Hypothalamus (tissue), 51 donors: ENCODE data around the gene KYNU.
"Not testable (repeated sequence)": the region's sequence is repeated elsewhere in the genome, so short reads cannot be mapped to it uniquely, and the experiment has no call there.

Experiments
- DNase-seq, 51 donors: peaks; one replicate each; lab custom pipeline; 2025; lab: John Stamatoyannopoulos, UW

Gene KYNU

DNA sequence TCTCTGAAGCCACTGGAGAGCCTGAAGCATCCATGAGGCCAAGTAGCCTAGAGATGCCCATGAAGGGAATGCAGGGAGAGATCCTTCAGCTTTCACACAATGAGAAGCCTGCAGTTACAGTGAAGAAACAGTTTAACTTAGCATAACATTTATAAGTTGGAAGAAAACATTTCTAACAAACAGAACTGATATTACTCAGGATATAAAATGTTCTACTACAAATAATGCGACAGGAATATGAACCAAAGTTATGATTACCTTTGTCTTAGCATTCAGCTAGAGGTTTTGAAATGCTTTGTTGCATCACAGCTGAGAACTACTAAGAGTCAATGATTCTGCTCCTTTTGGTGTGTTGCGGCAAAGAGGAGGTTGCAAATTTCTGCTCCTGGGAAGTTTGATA lies 6.9 kb upstream of the KYNU start:
- DNase-seq: no peak

DNA sequence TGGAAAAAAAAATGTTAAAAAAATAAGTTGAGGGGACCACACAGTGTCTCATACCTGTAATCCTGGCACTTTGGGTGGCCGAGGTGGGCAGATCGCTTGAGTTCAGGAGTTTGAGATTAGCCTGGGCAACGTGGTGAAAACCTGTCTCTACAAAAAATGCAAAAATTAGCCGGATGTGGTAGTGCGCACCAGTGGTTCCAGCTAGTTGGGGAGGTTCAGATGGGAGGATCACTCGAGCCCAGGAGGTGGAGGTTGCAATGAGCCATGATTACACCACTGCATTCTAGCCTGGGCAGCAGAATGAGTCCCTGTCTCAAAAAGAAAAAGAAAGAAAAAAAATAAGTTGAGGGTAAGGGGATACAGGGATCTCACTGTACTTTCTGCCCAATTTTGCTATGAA lies 6.1 kb upstream of the KYNU start:
- no peak for DNase-seq

DNA sequence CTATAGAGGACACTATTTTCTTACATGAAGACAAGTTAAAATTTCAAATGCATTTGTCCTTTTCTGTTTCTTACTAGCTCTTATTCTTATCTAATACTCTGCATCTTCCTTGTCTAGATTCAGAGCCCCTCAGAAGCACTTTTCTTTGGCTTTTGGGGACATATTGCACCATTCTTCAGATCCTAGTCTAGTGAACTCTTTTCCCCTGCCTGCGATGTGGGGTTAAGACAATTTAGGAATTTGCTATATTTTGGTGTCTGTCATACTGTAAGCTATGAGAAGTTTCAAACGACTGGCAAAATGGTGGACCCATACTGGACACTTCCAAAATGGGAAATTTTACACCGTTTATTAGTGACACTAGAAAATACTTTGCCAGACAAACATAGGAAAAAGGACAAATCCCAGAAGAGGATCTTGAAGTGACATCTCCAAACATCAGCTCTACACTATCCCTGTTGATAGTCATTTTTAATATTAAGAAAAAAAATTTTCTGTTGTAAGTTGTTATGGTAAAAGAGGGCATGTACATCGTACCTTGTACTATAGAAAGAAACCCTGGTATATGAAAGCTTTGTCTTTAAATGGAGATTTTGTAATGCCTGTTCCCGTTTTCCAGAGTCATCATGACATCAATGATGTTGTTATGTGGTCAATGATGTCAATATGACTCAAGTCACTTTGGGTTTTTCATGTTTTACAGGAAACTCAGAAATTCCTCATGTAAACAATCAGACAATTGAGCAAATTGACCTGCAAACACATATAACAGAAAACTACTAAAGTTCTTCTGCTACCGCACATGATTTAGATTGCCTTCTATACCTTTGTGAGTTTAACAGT lies 4.4 kb upstream of the KYNU start:
- DNase-seq: no peak

DNA sequence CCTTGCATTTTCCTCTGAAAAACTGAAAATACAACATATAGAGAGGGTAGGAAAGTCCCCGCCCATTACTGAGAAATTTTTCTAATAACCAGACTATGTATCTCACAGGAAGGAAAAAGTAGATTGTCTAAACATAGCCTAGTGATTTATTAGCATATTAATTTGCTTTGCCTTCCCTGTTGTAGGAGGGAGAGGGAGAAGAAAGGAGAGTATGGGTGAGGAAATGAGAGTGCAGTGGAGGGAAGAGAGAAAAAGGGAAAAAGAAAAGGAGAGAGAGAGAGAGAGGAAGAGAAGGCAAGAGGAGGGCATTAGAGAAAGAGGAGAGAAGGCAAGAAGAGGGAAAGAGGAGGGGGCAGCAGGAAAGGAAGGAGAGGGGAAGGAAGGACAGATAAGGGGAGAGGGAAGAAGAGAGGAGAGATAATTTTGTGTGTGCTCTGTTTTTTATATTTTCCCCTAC lies 3.6 kb upstream of the KYNU start:
- no peak for DNase-seq

DNA sequence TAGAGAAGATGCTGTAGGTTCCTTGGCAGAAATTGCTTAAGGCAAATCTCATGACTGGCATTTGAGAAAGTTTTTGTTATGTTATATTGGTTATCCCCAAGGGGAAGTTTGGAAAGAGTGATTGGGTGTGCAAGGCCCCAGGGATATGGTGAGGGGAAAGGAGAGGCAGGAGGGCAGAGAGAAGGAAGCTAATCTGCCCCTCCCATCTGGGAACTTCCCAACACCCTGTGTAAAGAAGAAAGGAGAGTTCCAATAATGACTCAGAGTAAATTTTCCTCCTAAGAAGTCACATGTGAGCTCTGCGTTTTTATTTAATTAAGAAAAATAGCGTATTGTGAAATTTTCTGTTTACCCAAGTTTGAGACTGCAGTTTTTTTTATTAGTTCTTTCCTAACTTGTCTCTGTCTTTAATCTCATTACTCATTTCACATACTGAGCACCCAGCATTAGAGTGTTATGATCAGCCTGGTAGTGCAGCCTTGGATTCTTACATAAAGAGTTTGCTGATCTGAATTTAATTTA lies 3.1 kb upstream of the KYNU start:
- no peak for DNase-seq

DNA sequence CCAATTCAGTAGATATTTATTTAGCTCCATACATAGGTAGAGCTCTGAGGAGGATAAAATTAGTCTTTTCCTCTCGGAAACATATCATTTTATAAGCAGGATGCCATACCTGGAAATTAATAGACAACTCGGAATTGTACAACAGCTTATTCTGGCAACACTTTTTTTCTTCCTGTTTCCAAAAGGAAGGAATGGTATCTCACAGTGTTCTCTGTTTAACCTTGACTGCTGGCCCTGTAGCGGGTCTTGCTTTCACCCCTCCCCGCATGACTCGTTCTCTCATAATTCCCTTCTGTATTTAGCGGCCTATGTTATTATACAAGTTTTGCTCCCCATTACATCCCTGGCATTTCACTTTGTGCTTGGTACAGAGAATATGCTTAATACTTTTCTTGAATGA lies 2.5 kb upstream of the KYNU start:
- DNase-seq: no peak

DNA sequence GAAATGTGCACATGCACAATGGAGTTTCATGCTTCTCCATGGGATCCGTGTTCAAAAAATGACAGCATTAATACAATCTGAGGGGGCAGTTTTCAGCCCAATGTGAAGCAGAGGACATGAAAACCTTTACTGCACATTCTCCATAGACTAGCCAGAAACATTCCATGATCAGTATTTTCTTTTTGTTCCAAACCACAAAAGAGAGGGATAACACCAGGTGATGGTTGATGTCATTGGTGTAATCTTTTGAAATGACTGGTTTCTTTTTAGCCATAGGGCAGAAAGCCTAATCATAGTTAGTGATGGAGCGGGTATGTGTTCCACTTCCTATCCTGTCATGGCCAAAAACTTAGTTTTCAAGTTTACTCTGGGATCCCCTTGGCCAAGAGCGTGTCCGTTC lies 1.8 kb upstream of the KYNU start:
- no peak for DNase-seq

DNA sequence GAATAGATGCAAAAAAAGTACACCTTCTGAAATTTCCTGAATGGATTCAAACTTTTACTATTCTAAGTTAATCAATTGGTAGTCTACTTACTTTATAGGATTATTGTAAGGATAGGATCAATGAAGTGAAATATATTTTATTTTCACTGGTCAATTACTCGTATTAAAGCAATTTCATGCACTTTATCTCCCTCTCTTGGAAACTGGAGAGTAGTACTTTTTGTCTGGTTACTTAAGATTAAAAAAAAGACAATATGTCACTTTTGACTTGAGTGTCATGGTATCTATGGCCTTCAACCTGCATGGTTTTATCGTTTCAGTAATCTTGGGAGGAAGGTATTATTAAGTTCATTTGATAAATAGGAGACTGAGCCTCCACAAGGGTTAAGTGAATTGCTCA lies 1.0 kb upstream of the KYNU start:
- no peak for DNase-seq

DNA sequence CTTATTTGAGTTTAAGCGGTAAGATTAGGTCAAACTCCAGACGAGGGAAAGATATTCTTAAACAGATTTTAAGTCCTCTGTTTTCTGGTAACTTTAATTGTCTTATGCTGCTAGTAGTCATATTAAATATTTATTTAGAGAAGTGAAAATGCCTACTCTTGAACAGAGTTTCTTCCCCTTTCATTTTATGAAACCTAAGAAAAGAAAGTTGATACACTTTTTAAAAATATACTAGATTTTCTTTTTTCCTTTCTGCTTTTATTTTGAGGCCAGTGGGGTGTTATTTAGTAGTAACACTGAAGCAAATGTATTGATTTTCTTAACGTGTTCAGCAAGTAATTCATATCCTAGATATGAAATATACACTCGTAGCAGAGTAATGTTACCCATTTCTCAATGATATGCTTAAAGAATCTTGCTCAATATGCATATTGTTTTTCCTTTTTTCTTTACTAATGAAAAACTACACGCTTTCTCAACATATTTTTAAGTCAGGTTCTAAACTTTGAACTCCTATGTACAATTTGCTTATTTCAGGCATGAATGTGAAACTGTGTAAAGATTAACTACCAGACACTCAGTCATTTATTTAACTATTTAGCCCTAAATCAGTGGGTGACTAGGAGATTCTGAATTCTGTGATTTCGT lies 691 bp downstream of the KYNU start:
- no peak for DNase-seq

DNA sequence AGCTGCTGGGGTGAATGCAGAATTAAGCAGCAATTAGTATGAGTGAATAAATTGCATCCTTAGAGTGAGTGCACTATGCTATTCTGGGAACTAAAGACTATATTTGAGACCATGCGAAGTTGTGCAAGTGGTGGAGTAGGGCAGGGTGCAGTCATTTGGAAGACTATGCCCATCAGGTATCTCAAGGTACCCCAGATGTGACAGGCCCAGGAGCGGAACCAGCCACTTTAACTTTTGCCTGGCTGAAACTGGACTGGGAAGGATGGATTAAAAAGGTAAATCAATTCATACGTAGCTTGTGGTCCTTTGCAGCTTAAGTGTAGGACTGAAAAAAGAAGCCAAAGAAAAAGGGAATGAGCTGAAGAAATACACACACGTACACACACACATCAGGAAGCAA lies 1.7 kb downstream of the KYNU start:
- no peak for DNase-seq

DNA sequence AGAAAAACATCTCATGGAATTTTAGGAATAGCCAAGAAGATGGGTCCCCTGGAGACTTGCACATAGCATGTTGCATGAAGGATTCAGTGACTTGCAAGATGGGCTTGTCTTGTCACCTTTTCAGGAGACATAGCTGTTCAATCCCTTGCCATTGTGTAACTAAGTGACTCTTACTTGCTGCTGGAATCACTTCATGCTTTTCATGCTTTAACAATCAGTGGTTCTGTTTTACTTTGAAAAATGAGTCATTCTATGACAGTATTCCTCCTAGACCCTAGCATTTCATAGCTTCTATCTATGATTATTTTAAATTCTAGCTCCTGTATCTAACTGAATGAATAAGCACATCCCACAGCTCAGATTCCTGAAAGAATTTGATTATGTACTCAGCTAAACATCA lies 2.8 kb downstream of the KYNU start:
- DNase-seq: peak in 1 of 51 donors; percentile 36

DNA sequence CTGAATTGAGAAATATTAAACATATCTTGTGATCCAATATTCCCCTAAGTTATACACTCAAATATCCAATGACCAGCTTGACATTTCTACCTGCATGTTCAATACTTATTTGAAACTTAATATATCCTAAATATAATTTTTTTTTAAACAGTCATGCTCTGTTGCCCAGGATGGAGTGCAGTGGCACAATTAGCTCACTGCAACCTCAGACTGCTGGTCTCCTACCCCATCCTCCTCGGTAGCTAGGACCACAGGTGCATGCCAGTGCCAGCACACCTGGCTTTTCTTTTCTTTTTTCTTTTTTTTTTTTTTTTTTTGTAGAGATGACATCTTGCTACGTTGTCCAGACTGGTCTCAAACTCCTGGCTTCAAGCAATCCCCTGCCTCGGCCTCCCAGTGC lies 4.2 kb downstream of the KYNU start:
- DNase-seq: no peak

DNA sequence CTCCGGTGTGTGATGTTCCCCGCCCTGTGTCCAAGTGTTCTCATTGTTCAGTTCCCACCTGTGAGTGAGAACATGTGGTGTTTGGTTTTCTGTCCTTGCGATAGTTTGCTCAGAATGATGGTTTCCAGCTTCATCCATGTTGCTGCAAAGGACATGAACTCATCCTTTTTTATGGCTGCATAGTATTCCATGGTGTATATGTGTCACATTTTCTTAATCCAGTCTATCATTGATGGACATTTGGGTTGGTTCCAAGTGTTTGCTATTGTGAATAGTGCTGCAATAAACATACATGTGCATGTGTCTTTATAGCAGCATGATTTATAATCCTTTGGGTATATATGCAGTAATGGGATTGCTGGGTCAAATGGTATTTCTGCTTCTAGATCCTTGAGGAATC lies 5.0 kb downstream of the KYNU start:
- not testable (repeated sequence) for DNase-seq

DNA sequence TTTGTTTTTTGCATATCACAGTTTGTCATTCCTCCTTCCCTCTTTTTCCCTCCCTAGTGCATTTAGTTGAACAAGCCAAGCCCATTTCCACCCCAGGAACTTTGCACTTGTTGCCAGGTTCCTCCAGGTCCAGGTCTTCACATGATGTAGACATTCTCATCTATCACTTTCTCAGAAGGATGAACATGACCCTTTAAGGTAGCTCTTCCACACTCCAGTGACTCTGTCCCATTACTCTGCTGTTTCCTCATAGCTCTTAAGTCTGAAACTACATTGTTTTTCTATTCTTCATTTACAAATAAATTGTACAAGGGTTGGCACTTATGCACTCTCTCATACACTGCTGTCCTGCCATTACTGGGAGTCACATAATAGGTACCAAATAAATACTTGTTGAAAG lies 6.1 kb downstream of the KYNU start:
- DNase-seq: no peak

DNA sequence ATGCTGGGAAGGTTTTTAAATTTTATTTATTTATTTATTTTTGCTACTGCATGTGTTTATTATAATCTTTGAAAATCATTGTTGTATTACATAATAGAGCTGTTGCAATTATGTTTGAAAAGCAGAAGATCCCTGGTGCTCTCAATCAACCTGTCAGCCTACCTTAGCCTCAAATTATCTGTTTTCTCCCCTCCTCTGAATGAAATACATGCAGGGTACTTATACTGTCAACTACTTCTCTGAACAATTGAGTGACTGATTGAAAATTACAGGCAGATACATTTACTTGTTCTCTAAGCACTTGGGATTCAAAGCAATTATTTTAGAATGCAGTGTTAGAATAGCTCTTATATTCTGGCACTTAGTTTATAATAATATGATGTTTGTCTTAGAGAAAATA lies 8.1 kb downstream of the KYNU start:
- DNase-seq: no peak

DNA sequence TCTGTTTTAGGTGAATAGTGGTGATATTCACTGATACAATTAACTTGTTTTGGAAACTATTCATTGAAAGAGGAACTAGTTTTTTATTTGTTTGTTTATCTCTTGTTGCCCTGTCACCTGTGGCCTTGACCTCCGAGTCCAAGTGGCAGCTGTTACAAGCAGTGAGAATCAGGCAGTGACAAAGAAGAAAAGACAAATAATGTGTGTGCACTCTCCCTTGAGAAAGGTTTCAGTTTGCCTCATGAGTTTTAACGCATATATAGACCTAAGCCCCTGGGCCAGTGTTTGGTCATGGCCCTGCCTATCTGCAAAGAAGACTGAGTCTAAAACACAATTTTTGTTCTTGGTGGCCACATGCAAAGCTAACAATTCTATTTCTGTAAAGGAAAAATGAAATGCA lies 15.3 kb downstream of the KYNU start:
- no peak for DNase-seq

DNA sequence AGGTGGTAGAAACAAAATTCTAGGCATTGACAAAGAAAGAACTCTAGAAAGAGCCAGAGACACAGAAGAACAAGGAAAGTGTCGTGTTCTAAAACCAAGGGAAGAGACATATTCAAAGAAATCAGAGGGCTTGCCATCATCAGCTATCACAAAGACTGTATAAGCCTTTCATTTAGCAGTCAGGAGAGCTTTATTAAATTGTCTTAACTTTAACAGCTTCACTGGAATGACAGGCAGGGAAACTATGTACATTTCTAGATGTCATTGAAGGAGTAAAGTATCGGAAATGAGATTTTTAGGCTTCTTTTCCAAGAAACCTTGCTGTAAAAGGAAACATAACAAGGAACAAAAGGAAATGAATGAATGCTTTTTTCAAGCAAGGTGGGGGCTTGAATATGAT lies 15.8 kb downstream of the KYNU start:
- DNase-seq: no peak

DNA sequence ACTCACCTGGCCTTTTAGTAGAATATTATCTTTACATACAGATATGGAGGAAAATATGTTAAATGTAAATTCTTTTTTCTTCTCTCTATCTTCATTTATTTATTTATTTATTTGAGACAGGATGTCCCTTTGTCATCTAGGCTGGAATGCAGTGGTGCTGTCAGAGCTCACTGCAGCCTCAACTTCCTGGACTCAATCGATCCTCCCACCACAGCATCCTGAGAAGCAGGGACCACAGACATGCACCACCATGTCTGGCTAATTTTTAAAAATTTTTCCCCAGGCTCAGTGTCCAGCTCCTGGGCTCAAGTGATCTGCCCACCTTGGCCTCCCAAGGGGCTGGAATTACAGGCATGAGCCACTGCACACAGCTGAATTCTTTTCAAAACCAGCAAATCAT lies 20.3 kb downstream of the KYNU start:
- no peak for DNase-seq

DNA sequence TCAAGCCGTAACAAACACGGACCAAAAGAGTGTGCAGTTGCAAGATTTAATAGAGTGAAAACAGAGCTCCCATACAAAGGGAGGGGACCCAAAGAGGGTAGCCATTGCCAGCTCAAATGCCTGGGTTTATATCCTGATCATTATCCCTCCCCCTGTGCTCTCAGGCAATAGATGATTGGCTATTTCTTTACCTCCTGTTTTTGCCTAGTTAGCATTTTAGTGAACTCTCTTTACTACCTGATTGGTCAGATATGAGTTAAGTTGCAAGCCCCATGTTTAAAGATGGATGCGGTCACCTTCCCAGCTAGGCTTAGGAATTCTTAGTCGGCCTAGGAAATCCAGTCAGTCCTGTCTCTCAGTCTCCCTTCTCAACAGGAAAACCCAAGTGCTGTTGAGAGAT lies 22.9 kb downstream of the KYNU start:
- DNase-seq: not testable (repeated sequence)

DNA sequence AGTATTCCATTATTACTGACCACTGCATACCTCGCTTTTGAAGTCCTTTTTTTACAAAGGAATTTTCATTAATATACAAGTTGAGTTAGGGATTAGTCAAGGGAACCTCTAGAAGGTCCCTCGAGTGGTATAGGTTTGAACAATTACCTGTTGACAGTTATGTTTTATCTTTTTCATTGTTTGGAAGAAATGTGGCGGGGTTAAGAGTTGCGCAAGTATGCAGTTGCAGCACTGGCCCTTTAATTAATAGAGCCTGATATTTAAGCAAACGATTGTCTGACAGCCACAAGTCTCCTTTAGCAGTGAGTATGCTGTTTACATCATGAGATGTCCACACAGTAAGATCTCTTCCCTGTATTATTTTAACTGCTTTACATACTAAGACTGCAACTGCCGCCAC lies 24.3 kb downstream of the KYNU start:
- no peak for DNase-seq

DNA sequence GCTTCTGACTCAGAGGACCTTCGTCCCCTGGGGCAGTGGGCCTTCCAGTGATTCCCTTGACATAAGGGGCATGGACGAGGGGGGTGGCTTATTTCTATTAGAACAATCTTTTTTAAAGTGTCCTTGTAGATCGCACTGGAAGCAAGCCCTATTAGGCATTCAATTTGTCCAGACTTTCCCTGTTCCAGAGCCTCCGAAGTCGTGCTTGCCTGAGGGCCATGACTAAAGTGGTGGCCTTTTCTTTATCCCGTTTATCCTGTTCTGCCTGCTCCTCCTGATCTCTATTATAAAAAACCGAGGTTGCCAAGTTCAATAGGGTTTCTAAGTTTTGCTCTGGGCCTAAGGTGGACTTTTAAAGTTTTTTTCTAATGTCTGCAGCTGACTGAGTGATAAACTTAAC lies 26.3 kb downstream of the KYNU start:
- DNase-seq: not testable (repeated sequence)

DNA sequence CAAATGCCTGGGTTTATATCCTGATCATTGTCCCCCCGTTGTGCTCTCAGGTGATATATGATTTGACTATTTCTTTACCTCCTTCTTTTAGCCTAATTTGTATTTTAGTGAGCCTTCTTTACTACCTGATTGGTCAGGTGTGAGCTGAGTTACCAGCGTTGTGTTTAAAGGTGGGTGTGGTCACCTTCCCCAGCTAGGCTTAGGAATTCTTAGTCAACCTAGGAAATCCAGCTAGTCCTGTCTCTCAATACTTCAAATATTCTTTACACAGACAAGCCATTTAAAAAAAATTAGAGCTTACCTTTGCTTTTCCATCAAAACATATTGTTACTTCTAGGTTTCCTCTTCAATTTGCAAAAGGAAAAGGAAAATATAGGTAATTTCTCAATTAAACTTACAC lies 30.2 kb downstream of the KYNU start:
- no peak for DNase-seq
